Measurements from ENCODE around the gene DISC1.

DISC1 gene

GRCh38 chr1:231611851-231612250 lies 14.7 kb upstream of the DISC1 start:
- no CpG with 5 or more reads among the region's 5 CpGs for WGBS, 2 donors (ENCODE audit: extremely low coverage in 2 of 2, insufficient read length in 2 of 2, insufficient replicate concordance in 1 of 2)
- Histone ChIP-seq H2BK15ac (ENCODE audit: low read length) (no peak overlapping the region), H2AFZ (ENCODE audit: low read length) (no peak overlapping the region), H3K27me3 (ENCODE audit: control insufficient read depth in 3 of 3, insufficient read depth in 3 of 3, low read depth in 1 of 3, low read length in 3 of 3) (peaks cover 0 to 5% (median 0%) of the 10 kb centered on the region in 3 experiments), H3K18ac (ENCODE audit: low read length) (no peak overlapping the region), H3K4me3 (ENCODE audit: low read length in 2 of 2) (no peak overlapping the region), H3K4ac (ENCODE audit: low read length) (no peak overlapping the region), H3K4me2 (ENCODE audit: insufficient read depth, low read length, poor library complexity, severe bottlenecking) (no peak overlapping the region), H3K14ac (ENCODE audit: low read length) (no peak overlapping the region), H3K36me3 (replicated peaks in 1 of 2; ENCODE audit: control insufficient read depth in 2 of 2, insufficient read depth in 2 of 2, low read length in 2 of 2) (no peaks in the 10 kb centered on the region), H3K27ac (replicated peaks; ENCODE audit: low read length) (no peak overlapping the region), H2BK5ac (ENCODE audit: low read length) (no peak overlapping the region), H4K8ac (ENCODE audit: low read depth, low read length) (no peak overlapping the region), H2AK5ac (ENCODE audit: low read depth, low read length) (no peak overlapping the region), H4K91ac (ENCODE audit: low read depth, low read length, poor library complexity) (no peak overlapping the region), H3K9me3 (replicated peaks in 1 of 2; ENCODE audit: control insufficient read depth in 2 of 2, insufficient read depth in 1 of 2, low read depth in 1 of 2, low read length in 2 of 2) (peaks cover 0 to 4% of the 10 kb centered on the region in 2 donors), H3K9ac (ENCODE audit: low read depth, low read length, poor library complexity) (no peak overlapping the region), H3K79me1 (ENCODE audit: low read depth, low read length) (no peaks in the 10 kb centered on the region), H3K23ac (ENCODE audit: low read depth, low read length, poor library complexity) (no peak overlapping the region), H3K4me1 (ENCODE audit: control insufficient read depth in 2 of 2, insufficient read depth in 1 of 2, low read depth in 1 of 2, low read length in 2 of 2) (no peaks in the 10 kb centered on the region), H2BK12ac (ENCODE audit: low read length) (no peak overlapping the region), H2BK120ac (ENCODE audit: low read depth, low read length) (no peak overlapping the region)
- DNase-seq (ENCODE audit: low spot score) = no peak

- Histone ChIP-seq H3K4me1 (ENCODE audit: control insufficient read depth in 2 of 2, insufficient read depth in 1 of 2, low read depth in 1 of 2, low read length in 2 of 2) (no peaks in the 10 kb centered on the region), H4K8ac (ENCODE audit: low read depth, low read length) (no peak overlapping the region), H2BK5ac (ENCODE audit: low read length) (no peak overlapping the region), H3K4ac (ENCODE audit: low read length) (no peak overlapping the region), H3K14ac (ENCODE audit: low read length) (no peak overlapping the region), H3K18ac (ENCODE audit: low read length) (no peak overlapping the region), H2BK12ac (ENCODE audit: low read length) (no peak overlapping the region), H3K79me1 (ENCODE audit: low read depth, low read length) (no peaks in the 10 kb centered on the region), H3K27me3 (ENCODE audit: control insufficient read depth in 3 of 3, insufficient read depth in 3 of 3, low read depth in 1 of 3, low read length in 3 of 3) (peaks cover 0 to 5% (median 0%) of the 10 kb centered on the region in 3 experiments), H3K4me2 (ENCODE audit: insufficient read depth, low read length, poor library complexity, severe bottlenecking) (no peak overlapping the region), H4K91ac (ENCODE audit: low read depth, low read length, poor library complexity) (no peak overlapping the region), H3K9ac (ENCODE audit: low read depth, low read length, poor library complexity) (no peak overlapping the region), H2BK120ac (ENCODE audit: low read depth, low read length) (no peak overlapping the region), H3K9me3 (replicated peaks in 1 of 2; ENCODE audit: control insufficient read depth in 2 of 2, insufficient read depth in 1 of 2, low read depth in 1 of 2, low read length in 2 of 2) (peaks cover 0 to 4% of the 10 kb centered on the region in 2 donors), H2BK15ac (ENCODE audit: low read length) (no peak overlapping the region), H2AK5ac (ENCODE audit: low read depth, low read length) (no peak overlapping the region), H3K4me3 (ENCODE audit: low read length in 2 of 2) (no peak overlapping the region), H3K23ac (ENCODE audit: low read depth, low read length, poor library complexity) (no peak overlapping the region), H3K36me3 (replicated peaks in 1 of 2; ENCODE audit: control insufficient read depth in 2 of 2, insufficient read depth in 2 of 2, low read length in 2 of 2) (no peaks in the 10 kb centered on the region), H3K27ac (replicated peaks; ENCODE audit: low read length) (no peak overlapping the region), H2AFZ (ENCODE audit: low read length) (no peak overlapping the region)
- WGBS, 2 donors (ENCODE audit: extremely low coverage in 2 of 2, insufficient read length in 2 of 2, insufficient replicate concordance in 1 of 2) = no CpG with 5 or more reads among the region's 10 CpGs
- no peak for DNase-seq (ENCODE audit: low spot score)
Observed at GRCh38 chr1:231612393-231613089, 14.0 kb upstream of the DISC1 start.

DNA sequence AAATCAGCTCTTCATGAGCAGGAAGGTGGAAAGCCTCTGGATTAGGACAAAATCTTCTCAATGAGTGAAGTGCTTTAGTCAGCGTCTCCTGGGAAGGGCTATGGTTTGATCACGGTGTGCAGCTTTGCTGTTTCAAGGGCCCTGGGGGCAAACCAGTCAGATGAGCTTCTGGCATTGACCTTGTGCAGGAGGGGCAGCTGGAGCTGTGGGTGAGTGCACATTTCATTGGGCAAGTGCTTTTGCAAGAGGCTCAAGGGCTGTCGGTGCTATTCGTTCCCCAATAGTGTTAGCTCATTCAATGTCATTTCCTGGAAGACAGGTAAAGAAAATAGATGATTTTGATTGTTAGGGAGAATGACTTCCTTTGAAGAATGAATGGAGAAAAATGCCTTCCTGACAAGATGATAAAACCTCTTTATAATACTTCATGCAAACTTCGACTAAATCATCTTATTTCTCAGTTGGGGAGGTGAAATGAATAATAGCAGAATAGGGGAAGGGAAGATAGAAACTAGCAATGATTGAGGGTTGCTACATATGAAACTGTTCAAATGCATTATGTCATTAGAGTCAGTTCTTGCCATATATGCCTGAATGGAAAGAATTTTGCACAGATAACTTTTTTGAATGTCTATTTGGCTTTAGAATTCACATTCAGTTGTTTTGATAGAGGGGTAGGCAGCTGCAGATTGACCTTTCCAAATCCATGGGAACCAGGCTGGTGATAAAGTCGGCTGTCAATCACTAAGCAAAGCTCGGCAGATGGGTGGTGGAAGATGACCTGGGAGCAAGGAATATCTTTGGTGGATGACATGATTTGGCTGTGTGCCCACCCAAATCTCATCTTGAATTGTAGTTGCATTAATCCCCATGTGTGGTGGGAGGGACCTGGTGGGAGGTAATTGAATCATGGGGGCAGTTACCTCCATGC lies 12.9 kb upstream of the DISC1 start:
- DNase-seq (ENCODE audit: low spot score) = no peak
- WGBS, 2 donors (ENCODE audit: extremely low coverage in 2 of 2, insufficient read length in 2 of 2, insufficient replicate concordance in 1 of 2) = no CpG with 5 or more reads among the region's 7 CpGs

GRCh38 chr1:231616667-231617066 lies 9.9 kb upstream of the DISC1 start:
- no peak overlapping the region for H3K4ac ChIP-seq (ENCODE audit: low read length)
- H3K36me3 ChIP-seq (replicated peaks in 1 of 2; ENCODE audit: control insufficient read depth in 2 of 2, insufficient read depth in 2 of 2, low read length in 2 of 2) = no peaks in the 10 kb centered on the region
- no peak overlapping the region for H3K18ac ChIP-seq (ENCODE audit: low read length)
- H2BK120ac ChIP-seq (ENCODE audit: low read depth, low read length) = no peak overlapping the region
- H3K79me1 ChIP-seq (ENCODE audit: low read depth, low read length) = no peaks in the 10 kb centered on the region
- H3K4me1 ChIP-seq (ENCODE audit: control insufficient read depth in 2 of 2, insufficient read depth in 1 of 2, low read depth in 1 of 2, low read length in 2 of 2) = peaks cover 0 to 2% of the 10 kb centered on the region in 2 donors
- H4K8ac ChIP-seq (ENCODE audit: low read depth, low read length) = no peak overlapping the region
- H3K14ac ChIP-seq (ENCODE audit: low read length) = no peak overlapping the region
- no peak overlapping the region for H2BK15ac ChIP-seq (ENCODE audit: low read length)
- no peak overlapping the region for H2BK5ac ChIP-seq (ENCODE audit: low read length)
- no peak overlapping the region for H2AK5ac ChIP-seq (ENCODE audit: low read depth, low read length)
- no peak overlapping the region for H4K91ac ChIP-seq (ENCODE audit: low read depth, low read length, poor library complexity)
- H3K9me3 ChIP-seq (replicated peaks in 1 of 2; ENCODE audit: control insufficient read depth in 2 of 2, insufficient read depth in 1 of 2, low read depth in 1 of 2, low read length in 2 of 2) = no peaks in the 10 kb centered on the region
- H2BK12ac ChIP-seq (ENCODE audit: low read length) = no peak overlapping the region
- no peak overlapping the region for H3K4me3 ChIP-seq (ENCODE audit: low read length in 2 of 2)
- H3K9ac ChIP-seq (ENCODE audit: low read depth, low read length, poor library complexity) = no peak overlapping the region
- no peak for DNase-seq (ENCODE audit: low spot score)
- no peaks in the 10 kb centered on the region for H3K27me3 ChIP-seq (ENCODE audit: control insufficient read depth in 3 of 3, insufficient read depth in 3 of 3, low read depth in 1 of 3, low read length in 3 of 3)
- no peak overlapping the region for H3K23ac ChIP-seq (ENCODE audit: low read depth, low read length, poor library complexity)
- no CpG with 5 or more reads among the region's 2 CpGs for WGBS, 2 donors (ENCODE audit: extremely low coverage in 2 of 2, insufficient read length in 2 of 2, insufficient replicate concordance in 1 of 2)
- H2AFZ ChIP-seq (ENCODE audit: low read length) = no peak overlapping the region
- no peak overlapping the region for H3K27ac ChIP-seq (replicated peaks; ENCODE audit: low read length)
- no peak overlapping the region for H3K4me2 ChIP-seq (ENCODE audit: insufficient read depth, low read length, poor library complexity, severe bottlenecking)

More for the DNA sequence above, 12.9 kb upstream of the DISC1 start:
- peaks cover 0 to under 1% of the 10 kb centered on the region in 2 donors for H3K9me3 ChIP-seq (replicated peaks in 1 of 2; ENCODE audit: control insufficient read depth in 2 of 2, insufficient read depth in 1 of 2, low read depth in 1 of 2, low read length in 2 of 2)
- no peak overlapping the region for H2BK12ac ChIP-seq (ENCODE audit: low read length)
- H3K23ac ChIP-seq (ENCODE audit: low read depth, low read length, poor library complexity) = no peak overlapping the region
- no peak overlapping the region for H2AK5ac ChIP-seq (ENCODE audit: low read depth, low read length)
- peaks cover 0 to 5% (median 0%) of the 10 kb centered on the region in 3 experiments for H3K27me3 ChIP-seq (ENCODE audit: control insufficient read depth in 3 of 3, insufficient read depth in 3 of 3, low read depth in 1 of 3, low read length in 3 of 3)
- H2BK120ac ChIP-seq (ENCODE audit: low read depth, low read length) = no peak overlapping the region
- no peak overlapping the region for H3K9ac ChIP-seq (ENCODE audit: low read depth, low read length, poor library complexity)
- no peak overlapping the region for H3K4me2 ChIP-seq (ENCODE audit: insufficient read depth, low read length, poor library complexity, severe bottlenecking)
- H2BK5ac ChIP-seq (ENCODE audit: low read length) = no peak overlapping the region
- no peak overlapping the region for H3K14ac ChIP-seq (ENCODE audit: low read length)
- no peak overlapping the region for H4K91ac ChIP-seq (ENCODE audit: low read depth, low read length, poor library complexity)
- H3K4ac ChIP-seq (ENCODE audit: low read length) = no peak overlapping the region
- no peak overlapping the region for H4K8ac ChIP-seq (ENCODE audit: low read depth, low read length)
- H3K4me3 ChIP-seq (ENCODE audit: low read length in 2 of 2) = no peak overlapping the region
- H3K4me1 ChIP-seq (ENCODE audit: control insufficient read depth in 2 of 2, insufficient read depth in 1 of 2, low read depth in 1 of 2, low read length in 2 of 2) = peaks cover 0 to 2% of the 10 kb centered on the region in 2 donors
- no peak overlapping the region for H2AFZ ChIP-seq (ENCODE audit: low read length)
- no peak overlapping the region for H2BK15ac ChIP-seq (ENCODE audit: low read length)
- H3K36me3 ChIP-seq (replicated peaks in 1 of 2; ENCODE audit: control insufficient read depth in 2 of 2, insufficient read depth in 2 of 2, low read length in 2 of 2) = no peaks in the 10 kb centered on the region
- no peak overlapping the region for H3K27ac ChIP-seq (replicated peaks; ENCODE audit: low read length)
- H3K18ac ChIP-seq (ENCODE audit: low read length) = no peak overlapping the region
- no peaks in the 10 kb centered on the region for H3K79me1 ChIP-seq (ENCODE audit: low read depth, low read length)

All from neuronal stem cell (in vitro differentiated cells).